NB4 (cell line): ENCODE measurements around the gene PCDHGB3.
"Not testable (repeated sequence)": the region's sequence is repeated elsewhere in the genome, so short reads cannot be mapped to it uniquely, and the experiment has no call there.

Experiments
- MYC ChIP-seq: IDR thresholded peaks from 2 replicates; pipeline ENCODE4 v1.6.1; 2011; ENCODE audit warnings: low read depth, low read length
- POLR2A ChIP-seq: IDR thresholded peaks from 2 replicates; pipeline ENCODE4 v1.6.1; 2011; ENCODE audit warnings: mild to moderate bottlenecking; ENCODE audit not compliant: insufficient read length; ENCODE audit errors: extremely low read depth
- TF ChIP-seq, protein P1 (sequence below): IDR thresholded peaks from one replicate; pipeline ENCODE4 v1.5.1; 2012; ENCODE audit warnings: low read depth, low read length

DNA sequence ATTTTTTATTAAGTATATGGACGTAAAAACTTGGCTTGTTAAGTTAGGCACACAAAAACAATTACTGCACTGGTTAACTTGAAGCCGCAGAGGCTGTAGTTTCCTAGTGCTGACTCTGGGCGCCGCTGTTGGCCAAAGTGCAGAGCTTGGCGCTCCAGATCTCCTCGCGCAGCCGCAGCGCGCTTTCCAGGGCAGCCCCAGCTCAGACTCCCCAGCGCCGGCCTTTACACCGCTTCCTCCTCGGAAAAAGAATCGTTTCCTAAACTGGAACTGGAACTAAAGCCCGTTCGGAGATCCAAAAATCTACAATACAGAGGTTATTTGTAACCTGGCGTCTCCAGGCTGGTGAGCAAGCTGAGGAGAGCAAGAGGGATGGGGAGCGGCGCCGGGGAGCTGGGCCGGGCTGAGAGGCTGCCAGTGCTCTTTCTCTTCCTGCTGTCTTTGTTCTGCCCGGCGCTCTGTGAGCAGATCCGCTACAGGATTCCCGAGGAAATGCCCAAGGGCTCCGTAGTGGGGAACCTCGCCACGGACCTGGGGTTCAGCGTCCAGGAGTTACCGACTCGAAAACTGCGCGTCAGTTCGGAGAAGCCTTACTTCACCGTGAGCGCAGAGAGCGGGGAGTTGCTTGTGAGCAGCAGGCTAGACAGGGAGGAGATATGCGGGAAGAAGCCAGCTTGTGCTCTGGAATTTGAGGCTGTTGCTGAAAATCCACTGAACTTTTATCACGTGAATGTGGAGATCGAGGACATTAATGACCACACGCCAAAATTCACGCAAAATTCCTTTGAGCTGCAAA, 27.9 kb downstream of the PCDHGB3 start, which contains the start of gene PCDHGB5:
- TF ChIP-seq, protein P1, sequence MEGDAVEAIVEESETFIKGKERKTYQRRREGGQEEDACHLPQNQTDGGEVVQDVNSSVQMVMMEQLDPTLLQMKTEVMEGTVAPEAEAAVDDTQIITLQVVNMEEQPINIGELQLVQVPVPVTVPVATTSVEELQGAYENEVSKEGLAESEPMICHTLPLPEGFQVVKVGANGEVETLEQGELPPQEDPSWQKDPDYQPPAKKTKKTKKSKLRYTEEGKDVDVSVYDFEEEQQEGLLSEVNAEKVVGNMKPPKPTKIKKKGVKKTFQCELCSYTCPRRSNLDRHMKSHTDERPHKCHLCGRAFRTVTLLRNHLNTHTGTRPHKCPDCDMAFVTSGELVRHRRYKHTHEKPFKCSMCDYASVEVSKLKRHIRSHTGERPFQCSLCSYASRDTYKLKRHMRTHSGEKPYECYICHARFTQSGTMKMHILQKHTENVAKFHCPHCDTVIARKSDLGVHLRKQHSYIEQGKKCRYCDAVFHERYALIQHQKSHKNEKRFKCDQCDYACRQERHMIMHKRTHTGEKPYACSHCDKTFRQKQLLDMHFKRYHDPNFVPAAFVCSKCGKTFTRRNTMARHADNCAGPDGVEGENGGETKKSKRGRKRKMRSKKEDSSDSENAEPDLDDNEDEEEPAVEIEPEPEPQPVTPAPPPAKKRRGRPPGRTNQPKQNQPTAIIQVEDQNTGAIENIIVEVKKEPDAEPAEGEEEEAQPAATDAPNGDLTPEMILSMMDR, result peak; percentile 58
- TF ChIP-seq POLR2A, MYC: not testable (repeated sequence)
